Peyer's patch (tissue), 4 donors: ENCODE results near the gene KCNC4.

Source experiments
- CTCF ChIP-seq, 6 experiments: fragments of 450-650 bp in 4 of 6; fragments of 200-600 bp in 2 of 6; sonication (generic) in 1 of 6; IDR thresholded peaks; one replicate each; pipeline ENCODE4 v1.5.1; 2017 to 2019; ENCODE audit warnings: antibody characterized with exemption in 6 of 6, mild to moderate bottlenecking in 3 of 6, moderate library complexity in 1 of 6
- POLR2A ChIP-seq, 2 donors: fragments of 450-650 bp; IDR thresholded peaks; one replicate each; pipeline ENCODE4 v1.5.1; 2017; ENCODE audit warnings: antibody characterized with exemption in 2 of 2, mild to moderate bottlenecking in 2 of 2, moderate library complexity in 2 of 2

GRCh38 chr1:110240476-110241210 is 30.5 kb downstream of the KCNC4 start:
- no peak for TF ChIP-seq CTCF (IDR thresholded peaks at IDR 0.05)
- no peak for TF ChIP-seq POLR2A (IDR thresholded peaks at IDR 0.05)
